Measurements from ENCODE around the gene MST1R.
"Not testable (repeated sequence)": the region's sequence is repeated elsewhere in the genome, so short reads cannot be mapped to it uniquely, and the experiment has no call there.

- not testable (repeated sequence) for TF ChIP-seq CTCF (conservative IDR thresholded peaks at IDR 0.05); ZFX (IDR thresholded peaks at IDR 0.05)
Observed at GRCh38 chr3:49917806-49918590, 14.3 kb upstream of the MST1R start.

Data from C4-2B (cell line).